Stimulated activated naive CD4-positive, alpha-beta T cell (primary cell): ENCODE measurements around the gene AIG1.

Experiments used
- DNase-seq, 6 experiments: peaks; one replicate each; lab custom pipeline; 2025; lab: John Stamatoyannopoulos, UW

The AIG1 gene

DNA sequence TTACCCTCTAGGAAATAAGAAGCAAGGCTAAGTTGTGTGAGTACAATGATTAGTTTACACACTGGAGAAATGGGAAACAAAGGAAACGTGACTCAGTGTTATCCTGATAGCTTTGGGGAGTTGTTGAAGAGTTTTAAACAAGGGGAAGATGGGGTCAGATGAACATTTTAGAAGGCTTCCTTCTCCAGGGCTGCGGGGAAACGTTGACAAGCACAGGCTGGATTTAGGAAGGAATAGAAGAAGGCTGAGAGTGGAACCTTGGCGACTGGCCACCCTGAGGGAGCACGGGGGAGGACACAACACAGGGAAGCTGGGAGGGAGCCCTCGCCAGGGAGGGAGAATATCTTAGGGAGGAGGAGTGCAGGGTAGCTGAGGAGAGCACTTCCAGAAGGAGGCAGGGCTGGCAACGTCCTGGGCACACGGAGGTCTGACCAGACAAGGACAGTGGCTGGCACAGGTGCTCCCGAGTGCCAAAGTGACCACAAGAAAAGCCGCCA lies 134.7 kb downstream of the AIG1 start:
- no peak for DNase-seq

DNA sequence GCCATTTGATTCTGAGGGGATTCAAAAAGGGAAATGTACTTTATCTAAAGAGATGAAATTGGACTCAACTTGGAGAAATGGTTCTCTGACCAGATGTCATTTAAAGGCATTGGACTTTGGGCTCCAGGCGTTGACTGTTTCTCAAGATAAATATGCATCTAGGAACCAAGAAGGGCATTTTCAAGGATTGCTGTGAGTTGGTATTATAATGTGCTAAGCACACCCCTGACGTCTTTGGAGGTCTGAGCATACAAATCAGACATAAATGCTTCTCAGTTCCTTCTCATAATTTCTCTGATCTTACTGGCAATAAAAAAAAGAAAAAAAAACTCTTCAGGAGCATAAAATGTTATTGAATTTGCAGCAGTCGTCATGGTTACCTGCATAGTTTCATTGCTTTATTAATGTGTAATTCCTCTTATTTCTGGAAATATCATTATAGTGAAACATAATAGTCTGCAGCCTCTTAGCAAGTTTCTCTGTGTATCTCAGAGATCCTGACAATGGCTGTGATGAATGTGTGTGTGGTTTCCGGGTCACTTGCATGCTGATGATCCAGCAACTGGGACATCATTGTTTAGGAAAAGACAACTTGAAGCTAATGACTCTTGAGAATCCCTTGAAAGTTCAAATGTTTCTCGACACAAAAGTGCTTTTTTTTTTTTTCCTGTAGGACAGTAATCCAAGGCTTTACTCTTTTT lies 136.0 kb downstream of the AIG1 start:
- DNase-seq: peak in 3 of 6 experiments; percentile 2 to 32 (median 5)

DNA sequence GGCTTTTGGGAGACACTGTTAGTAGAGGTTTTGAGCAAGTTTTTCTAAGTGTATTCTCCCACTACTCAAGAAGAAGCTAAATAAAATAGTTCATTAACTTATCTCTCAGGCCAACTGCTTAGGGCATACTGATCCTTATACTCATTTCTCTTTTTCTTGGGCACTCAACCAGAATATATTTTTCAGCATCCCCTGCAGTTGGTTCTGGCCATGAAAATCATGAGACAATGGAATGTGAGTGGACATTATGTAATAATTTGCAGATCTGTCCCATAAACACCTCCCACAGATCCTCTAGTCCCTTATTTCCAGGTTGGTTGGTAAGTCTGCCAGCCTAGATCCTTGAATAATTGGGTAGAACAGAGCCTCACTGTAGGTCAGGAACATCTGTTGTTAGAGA lies 136.7 kb downstream of the AIG1 start:
- no peak for DNase-seq

DNA sequence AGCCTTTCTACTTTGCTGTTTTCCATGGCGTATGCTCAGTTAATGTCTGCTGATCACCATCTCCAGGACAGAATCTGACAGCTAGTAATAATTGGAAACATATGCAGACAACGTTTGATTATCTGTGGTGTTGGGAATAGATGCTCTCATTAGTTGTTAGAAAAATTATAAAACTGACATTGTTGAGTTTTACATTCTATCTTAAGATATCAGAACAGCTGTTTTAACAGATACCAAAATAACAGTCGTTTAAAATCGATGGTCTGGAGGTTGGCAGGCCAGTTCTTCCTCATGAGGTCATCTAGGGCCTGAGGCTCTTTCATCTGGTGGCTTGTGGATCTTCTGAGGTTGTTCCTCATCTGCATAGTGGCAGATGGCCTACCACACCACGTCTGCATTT lies 137.6 kb downstream of the AIG1 start:
- DNase-seq: no peak

DNA sequence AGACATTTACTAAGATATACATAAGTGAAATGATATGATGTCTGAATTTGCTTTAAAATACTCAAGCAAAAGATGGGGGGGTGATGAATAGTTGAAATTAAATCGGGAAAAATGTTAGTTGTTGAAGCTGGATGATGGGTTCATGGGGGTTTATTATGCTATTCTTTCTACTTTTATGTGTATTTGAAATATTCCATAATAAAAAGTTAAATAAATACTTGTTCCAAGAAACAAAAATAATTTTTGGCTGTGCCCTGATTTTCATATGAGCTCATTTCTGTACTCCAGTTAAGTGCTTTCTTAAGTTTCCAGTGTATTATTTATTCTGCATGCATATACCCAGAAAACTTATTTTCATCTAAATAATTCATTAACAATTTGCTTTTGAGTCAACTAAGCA lies 138.6 kb downstream of the AIG1 start:
- no peak for DNase-seq

DNA sequence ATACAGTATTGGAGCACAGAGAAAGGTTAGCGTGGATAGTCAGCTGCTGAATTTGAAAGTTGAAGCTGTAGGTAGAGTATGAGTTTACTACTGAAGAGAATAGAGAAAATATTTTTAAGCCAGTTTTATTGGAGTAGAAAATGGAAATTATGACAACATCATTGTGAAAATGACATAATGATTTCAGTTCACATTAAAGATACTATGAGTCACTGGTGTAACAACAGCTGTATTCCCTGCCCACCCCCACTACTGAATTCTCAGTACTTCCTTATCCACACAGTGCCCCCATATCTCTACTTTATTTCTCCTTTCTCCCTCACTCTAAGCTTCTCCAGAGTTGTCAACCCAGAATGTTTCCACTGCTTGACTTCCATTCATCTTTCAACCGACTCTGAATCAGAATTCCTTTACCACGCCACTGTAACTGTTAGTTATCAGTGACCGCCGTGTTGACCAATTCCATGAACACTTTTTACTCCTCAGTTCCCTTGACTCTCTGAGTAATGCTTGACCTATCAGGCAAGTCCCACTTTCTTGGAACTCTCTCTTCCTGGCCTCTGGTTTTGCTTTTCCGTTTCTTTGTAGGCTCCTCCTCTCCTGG lies 139.6 kb downstream of the AIG1 start:
- DNase-seq: no peak

DNA sequence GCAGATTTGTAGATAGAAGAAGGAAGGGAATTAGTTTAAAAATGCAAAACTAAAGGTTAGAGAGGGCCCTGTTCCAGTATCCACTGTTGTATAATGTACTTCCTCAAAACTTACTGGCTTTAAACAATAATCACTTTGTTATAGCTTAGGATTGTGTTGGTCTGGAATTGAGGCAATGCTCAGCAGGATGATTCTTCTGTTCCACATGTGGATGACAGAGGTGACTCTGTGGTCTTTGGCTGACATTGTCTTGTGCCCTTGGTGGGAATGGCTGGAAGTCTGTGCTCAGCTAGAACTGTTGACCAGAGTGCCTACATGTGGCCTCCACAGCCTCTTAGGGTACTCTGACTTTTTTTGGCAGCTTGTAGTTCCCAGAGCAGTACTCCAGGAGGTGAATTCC lies 143.4 kb downstream of the AIG1 start:
- DNase-seq: no peak

DNA sequence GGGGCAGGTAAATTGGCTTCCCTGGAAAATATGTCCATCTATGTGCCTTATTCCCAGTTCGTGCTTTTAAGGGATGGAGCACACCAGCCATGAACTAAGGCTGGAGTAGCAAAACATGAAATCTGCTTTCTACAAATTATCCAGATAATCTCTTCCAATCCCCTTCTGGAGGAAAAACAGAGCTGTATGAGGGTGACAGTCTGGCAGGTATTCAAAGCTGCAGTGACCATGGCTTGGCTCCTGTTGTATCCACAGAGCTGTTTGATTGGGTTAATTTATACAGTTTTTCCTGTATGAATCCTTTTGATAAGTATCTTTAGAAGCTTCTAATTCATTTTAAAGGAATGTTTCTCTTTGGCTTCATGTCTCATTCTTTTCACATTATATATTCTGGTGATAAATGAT lies 144.4 kb downstream of the AIG1 start:
- DNase-seq: no peak

DNA sequence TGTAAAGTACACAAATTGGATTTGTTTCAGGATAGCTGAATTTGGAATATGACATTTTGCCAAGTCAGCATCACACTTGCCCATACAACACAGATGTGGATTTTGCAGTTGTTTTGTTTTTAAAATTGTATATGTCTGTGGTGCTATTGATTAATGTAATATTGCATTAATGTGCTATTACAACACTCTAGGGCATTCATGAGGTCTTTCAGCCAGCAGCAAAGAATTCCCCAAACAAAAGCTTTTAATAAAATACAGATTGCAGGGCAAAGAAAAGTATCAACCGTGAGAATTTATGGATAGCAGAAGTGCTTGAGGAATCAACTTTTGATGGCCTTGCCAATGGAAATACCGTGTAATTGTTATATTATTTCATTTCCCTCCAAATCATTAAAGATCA lies 144.9 kb downstream of the AIG1 start:
- DNase-seq: no peak

DNA sequence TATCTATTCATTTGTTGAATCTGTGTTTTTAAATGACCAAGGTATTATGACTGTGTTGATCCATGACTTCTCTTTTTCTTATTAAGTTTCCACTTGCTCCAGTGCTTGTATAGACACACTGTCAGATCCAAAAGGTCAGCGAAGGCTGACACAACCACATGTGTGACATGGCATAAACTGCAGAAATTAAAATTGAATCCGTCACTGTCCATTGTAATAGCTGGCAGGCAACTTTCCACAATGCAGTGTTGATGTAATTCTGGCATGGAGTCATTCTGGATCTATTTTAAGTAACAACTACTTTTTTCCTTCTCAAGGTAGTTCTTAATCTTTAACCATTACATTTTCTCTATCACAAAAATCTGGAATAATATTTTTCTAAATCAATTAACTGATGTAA lies 145.3 kb downstream of the AIG1 start:
- no peak for DNase-seq

DNA sequence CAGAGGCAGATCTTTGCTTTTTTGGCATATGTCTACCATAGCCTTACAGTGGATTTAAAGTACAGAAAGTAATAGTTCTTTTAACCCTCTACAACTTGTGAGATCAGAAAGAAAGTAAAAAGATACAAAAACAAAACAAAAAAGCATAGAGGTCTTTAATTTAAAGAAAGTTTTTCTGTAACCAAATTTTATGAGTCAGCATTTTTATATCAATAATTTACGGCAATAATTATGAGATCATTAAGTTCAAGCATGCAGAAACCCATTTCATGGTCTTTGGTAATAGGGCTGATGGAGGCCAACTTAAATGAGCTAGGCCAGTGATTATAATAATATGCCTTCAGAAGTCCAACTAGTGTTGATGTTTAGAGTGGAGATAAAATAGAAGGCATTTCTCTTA lies 145.9 kb downstream of the AIG1 start:
- DNase-seq: no peak

DNA sequence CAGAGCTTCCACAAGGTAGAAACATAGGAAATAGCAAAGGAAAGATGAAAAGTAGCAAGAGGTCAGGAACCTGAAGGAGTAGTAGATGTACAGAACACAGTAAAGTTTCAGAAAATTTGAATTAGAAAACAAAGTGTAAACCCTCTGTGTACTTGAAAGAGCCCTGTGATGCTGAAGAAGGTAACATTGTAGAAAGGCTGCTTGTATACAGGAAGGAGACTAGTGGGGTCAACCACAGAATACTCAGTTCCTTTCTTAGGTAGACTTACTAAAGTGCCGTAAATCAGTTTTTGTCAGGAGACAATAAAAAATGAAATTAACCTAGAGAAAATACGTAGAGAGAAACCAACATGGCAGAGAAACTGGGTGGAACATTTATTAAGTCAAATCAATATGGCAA lies 149.7 kb downstream of the AIG1 start:
- no peak for DNase-seq

DNA sequence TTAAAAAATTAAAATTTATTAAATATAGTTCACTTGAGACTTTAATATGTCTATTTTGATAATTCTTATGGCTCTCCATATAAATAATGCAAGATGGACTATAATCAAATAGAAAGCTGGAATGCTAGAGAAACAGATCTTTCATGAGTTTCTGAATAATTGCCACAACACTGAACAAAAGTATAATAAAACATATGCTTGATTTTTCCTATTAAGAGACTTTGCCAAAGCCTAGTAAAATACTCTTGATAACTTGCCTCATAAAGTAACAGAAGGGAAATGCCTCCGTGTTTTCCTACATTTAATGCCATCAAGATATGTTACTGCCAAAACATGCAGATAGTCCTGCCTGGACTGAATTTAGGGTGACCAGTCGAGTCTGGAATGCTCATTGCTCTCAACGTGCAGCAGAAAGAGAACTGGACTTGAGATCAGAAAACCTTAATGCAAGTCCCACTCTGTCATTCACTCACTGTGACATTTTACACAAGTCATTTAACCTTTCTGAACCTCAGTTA lies 153.2 kb downstream of the AIG1 start:
- no peak for DNase-seq

DNA sequence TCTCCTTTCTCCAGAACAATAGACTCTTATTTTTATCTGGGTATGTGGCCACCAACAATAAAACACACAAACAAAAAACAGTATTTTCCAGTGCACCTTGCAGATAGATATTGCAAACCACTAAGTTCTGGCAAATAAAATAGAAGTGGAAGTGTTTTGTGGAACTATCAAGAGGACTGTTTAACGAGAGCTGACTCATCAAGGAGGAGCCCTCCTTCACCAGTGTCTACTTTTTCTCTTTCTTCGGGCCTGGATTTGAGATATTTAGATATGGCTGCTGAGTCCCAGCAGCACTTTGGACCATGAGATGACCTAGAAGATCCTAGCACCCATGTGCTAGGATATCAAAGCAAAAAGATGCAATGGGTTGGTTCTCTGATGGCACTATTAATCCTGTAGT lies 154.7 kb downstream of the AIG1 start:
- no peak for DNase-seq

DNA sequence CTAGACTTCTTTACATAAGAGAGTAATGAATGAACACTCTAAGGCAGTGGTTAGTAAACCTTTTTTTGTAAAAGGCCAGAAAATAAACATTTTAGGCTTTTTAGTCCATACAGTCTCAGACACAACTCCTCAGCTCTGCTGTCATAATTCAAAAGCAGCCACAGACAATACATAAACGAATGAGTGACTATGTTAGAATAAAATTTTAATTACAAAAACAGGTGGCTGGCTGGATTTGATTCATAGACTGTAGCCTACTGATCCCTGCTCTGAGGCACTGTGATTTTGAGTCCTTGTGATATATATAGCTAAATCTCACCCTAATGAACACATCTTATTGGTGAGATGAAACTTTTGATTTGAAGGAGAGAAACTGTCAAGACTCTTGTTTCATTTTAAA lies 155.1 kb downstream of the AIG1 start:
- no peak for DNase-seq

DNA sequence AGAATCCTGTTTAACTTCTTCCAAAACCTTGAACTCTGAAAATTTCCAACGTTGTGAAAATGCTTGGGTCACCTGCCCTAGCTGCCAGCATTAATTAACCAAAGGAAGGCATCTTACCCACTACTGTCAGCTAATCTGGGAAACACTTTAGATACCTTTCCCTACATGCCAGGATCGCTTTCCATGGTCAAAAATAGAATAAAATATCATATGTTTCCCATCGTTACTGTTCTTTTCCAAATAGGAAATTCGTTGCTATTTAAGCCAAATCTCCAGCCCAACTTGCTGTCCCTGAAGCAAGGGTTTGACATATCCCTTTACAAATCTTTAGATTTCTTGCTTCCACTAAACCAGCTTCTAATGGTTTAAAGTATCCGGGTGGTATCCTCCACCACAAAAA lies 157.5 kb downstream of the AIG1 start:
- DNase-seq: no peak

DNA sequence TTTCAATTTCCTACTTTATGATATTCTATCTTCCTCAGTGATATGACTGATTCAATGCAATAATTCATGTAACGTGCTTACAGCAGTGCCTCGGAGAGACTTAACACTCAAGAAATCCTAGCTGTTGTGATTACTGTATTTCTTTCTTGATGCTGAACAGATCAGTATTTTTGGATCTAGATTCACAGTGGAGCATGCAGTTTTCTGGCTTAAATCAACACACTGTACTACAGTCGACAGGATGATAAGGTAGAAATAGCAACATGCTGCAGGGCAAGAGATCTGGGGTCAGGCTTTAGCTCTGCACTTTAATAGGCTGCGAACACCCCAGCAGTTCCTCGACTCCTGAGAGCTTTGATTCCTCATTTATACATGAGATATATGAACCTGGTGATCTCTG lies 161.0 kb downstream of the AIG1 start:
- no peak for DNase-seq

DNA sequence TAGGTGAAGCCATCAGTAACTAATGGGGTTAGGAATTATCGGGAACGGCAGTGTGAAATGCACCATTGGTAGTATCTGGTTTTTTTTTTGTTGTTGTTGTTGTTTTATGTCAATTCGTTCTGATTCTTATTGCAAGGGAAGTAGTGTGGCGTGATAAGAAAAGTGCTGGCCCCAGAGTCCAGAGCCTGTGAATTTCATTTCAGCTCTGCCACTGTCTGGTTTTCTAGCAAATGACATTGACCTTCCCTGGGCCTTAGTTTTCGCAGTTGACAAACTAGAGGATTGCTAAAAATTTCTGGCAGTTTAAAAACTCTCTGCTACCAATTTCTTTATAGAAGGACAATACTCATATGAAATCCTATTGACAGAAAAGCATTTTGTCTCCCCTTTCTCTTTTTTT lies 161.6 kb downstream of the AIG1 start:
- no peak for DNase-seq

DNA sequence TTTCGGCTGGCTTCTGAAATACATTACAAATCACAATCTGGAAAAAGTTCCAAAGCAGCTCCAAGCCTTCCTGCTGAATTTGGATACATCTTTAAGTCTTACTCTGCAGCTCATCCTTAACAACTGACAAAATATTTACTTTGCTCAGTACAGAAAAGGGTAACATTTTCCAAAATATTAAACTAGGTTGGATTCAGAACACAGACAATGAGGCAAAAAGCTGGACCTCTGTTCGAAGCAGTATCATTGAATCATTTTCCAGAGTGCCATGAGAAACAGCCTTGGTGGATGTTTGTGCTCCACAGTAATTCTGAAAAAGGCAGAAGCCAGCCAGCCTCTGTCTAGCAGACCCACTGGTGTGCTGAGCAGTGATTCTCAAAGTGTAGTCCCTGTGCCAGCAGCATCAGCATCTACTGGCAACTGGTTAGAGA lies 162.1 kb downstream of the AIG1 start:
- DNase-seq: no peak

DNA sequence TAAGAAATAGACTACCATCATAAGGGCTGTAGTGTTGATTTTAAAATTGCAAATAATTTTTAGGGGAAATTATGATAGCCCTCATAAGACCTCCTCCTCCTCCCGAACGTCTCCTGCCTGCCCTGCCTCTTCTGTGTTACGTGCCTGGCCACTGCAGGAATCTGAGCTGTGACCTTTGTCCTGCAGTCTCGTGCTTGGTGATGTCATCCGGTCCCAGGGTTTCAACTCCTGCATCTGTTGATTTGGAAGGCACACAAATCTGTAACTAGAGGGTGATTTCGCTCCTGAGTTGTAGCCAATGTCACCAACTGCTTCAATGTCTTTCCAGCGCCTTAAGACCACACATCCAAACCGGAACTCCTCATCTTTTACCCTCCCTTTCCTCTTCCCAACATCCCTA lies 163.2 kb downstream of the AIG1 start:
- no peak for DNase-seq

DNA sequence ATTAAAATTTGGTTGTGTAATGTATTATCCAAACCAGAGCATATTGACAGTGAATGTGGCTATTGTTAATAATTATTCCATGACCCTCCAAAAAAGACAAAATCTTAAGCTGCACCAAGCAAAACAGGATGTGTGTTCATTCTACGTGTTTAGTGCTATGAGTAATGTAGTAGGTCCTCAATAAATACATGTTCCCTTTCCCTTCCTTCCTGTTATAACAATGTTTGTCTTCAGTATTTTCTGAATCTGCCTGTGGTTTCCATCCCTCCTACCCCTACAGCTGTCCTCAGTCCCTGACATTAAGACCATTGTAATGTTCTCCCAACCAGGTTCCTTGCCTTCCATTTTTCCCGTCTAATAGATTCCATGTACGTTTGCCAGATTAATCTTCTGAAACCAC lies 163.8 kb downstream of the AIG1 start:
- no peak for DNase-seq

DNA sequence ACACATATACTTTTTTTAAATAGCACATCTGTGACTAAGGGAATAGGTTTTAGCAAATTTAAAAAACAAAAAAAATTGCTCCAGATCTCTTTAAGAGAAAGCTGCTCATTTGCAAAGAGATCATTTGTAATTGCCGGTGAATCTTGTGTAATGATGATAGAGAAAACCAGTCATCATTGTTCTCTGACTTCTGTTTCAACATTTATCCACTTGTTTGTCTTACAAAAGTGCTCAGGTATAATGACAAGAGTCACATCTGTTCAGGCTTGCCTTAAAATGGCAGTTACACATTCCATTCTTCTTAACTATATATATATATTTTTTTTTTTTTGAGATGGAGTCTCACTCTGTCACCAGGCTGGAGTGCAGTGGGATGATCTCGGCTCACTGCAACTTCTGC lies 165.2 kb downstream of the AIG1 start:
- no peak for DNase-seq

DNA sequence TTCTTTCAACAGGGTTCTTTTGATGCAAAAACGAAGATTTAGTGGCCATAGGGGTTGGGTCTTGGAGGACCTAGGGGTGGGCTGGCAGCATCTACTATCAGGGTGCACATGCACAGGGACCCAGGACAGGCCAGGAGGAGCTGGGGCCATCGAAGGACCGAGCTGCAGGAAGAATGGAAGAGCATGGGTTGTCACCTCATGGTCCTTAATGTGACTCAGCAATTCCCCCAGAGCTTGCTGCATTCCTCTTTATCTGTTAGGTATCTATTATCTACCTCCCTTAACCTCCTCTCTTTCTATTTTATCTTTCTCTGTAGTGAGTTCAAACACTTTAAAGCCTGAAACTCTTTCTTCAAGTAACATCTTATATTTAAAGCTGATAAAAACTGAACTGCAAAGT lies 167.0 kb downstream of the AIG1 start:
- DNase-seq: no peak

DNA sequence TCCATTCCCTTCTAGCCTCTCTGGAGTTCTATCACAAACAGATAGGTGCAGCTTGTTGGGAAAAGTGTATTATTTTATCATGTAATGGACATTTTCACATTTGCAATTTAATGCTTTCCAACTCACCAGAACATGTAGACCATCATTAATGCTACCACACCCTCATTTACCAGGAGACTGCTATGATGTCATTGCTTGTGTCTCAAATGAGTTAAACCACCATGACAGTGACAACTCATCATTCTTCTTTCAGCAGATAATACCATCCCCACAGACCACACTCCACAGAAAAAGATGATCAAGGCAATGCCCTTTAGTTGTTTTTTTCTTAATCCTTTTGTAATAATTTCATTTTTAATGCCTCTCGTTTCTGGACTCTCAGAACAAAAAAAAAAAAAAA lies 168.7 kb downstream of the AIG1 start:
- DNase-seq: no peak
